K562 (cell line): ENCODE measurements around the gene CAPN2. TPM values are rescaled to one million over a fixed set of nuclear protein-coding genes. Genes with fewer than 3 reads are reported as not detected.

ENCODE experiments used
- CCNT2 ChIP-seq: IDR thresholded peaks from 2 replicates; pipeline ENCODE4 v1.6.1; 2011; ENCODE audit warnings: borderline replicate concordance, low read depth, mild to moderate bottlenecking, moderate library complexity, mixed read lengths, low read length; ENCODE audit not compliant: insufficient read length; ENCODE audit errors: extremely low read depth
- PHF20 ChIP-seq: fragments of 450-650 bp; IDR thresholded peaks from 2 replicates; pipeline ENCODE4 v1.6.1; 2018; ENCODE audit not compliant: partially characterized antibody
- POLR2H ChIP-seq: IDR thresholded peaks from 2 replicates; pipeline ENCODE4 v1.6.1; 2016; ENCODE audit warnings: missing genetic modification characterization, low read depth, mild to moderate bottlenecking, control low read depth, missing compliant biosample characterization, moderate library complexity
- ZNF354B ChIP-seq: fragments of 250-450 bp; sonication (Bioruptor Pico); IDR thresholded peaks from 2 replicates; pipeline ENCODE4 v1.4.0; 2020
- polyA plus RNA-seq, 8 experiments: library from polyadenylated mRNA; depleted of rRNA in 4 of 8; stranded (reverse) in 5 of 8; unstranded in 3 of 8; fragments of >200 nt; fragmentation: Nextera tagmentation in 2 of 8; fragmentation: Illumina TruSeq in 1 of 8; extraction: Ambion mirVana in 2 of 8; extraction: Trizol in 1 of 8; gene quantifications; 2 replicates each; pipeline versions ENCODE4 v1.2.1 to v1.2.3, GENCODE V29; 2011 to 2014; ENCODE audit warnings: inconsistent platforms in 1 of 8, missing spikeins in 1 of 8
- total RNA-seq, 7 experiments: library from RNA; depleted of rRNA in 6 of 7; stranded (reverse); fragments of >200 nt in 6 of 7; fragmentation: Illumina TruSeq in 2 of 7; extraction: Trizol in 2 of 7; gene quantifications; 2 replicates each; pipeline versions ENCODE4 v1.2.1 to v1.2.3, GENCODE V29; 2011 to 2021; ENCODE audit warnings: low replicate concordance in 1 of 7
- TF ChIP-seq, protein P1 (sequence below), 2 experiments: fragments of 450-650 bp; formaldehyde crosslinking in 1 of 2; IDR thresholded peaks; 2 replicates each; pipeline versions ENCODE4 v1.4.0 to v1.6.1; 2014 to 2020; ENCODE audit warnings: mild to moderate bottlenecking in 2 of 2, borderline replicate concordance in 1 of 2, low read depth in 1 of 2
- TF ChIP-seq, protein P2 (sequence below), 2 experiments: fragments of 450-650 bp; IDR thresholded peaks; 2 replicates each; pipeline ENCODE4 v1.6.1; 2016; ENCODE audit warnings: mild to moderate bottlenecking in 2 of 2, borderline replicate concordance in 1 of 2, low read depth in 1 of 2, moderate library complexity in 1 of 2
- TF ChIP-seq, protein P3 (sequence below), 2 experiments: fragments of 450-650 bp; IDR thresholded peaks; 2 replicates each; pipeline ENCODE4 v1.6.1; 2016

The CAPN2 gene
- total and polyA plus RNA-seq, 9 of the 15 experiments (the other 6 are each of a cell fraction or from before 2014, with no cell fraction given): 24.6 to 157 (median 101) TPM

DNA sequence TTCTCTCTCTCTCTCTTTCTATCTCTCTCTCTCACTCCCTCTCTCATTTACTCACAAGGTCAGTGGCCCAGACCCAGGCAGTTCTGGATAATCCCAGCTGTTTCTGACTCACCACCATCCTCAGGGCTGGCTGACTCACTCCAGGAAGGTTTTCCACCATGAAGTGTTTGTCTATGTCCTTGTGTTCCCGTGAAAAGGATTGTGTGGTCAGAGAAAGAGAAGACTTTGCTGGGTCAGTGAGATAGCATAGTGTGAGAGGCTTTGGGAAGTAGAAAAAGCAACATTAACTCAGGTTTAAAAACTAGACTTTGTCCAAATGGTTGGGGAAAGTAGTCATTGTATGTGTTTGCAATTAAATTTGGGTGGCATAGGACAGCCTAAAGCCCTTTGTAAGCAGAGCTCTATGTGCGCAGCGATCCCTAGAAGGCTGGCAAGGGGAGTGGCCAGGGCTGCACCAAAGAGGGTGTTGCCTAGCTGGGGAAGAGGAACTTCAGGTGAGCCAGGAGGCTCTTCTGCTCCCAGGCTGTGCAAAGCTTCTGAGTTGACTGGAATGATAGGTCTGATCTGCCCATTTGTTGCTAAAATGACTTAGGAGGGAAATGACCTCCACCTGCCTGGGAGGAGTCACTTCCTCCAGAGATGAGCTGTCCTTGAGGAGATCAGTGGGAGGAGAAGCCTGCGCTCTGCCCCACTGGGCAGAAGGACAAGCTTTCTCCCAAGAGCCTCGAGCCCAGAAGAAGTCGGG is 4.9 kb upstream of the CAPN2 start (continued):
- TF ChIP-seq, protein P1, sequence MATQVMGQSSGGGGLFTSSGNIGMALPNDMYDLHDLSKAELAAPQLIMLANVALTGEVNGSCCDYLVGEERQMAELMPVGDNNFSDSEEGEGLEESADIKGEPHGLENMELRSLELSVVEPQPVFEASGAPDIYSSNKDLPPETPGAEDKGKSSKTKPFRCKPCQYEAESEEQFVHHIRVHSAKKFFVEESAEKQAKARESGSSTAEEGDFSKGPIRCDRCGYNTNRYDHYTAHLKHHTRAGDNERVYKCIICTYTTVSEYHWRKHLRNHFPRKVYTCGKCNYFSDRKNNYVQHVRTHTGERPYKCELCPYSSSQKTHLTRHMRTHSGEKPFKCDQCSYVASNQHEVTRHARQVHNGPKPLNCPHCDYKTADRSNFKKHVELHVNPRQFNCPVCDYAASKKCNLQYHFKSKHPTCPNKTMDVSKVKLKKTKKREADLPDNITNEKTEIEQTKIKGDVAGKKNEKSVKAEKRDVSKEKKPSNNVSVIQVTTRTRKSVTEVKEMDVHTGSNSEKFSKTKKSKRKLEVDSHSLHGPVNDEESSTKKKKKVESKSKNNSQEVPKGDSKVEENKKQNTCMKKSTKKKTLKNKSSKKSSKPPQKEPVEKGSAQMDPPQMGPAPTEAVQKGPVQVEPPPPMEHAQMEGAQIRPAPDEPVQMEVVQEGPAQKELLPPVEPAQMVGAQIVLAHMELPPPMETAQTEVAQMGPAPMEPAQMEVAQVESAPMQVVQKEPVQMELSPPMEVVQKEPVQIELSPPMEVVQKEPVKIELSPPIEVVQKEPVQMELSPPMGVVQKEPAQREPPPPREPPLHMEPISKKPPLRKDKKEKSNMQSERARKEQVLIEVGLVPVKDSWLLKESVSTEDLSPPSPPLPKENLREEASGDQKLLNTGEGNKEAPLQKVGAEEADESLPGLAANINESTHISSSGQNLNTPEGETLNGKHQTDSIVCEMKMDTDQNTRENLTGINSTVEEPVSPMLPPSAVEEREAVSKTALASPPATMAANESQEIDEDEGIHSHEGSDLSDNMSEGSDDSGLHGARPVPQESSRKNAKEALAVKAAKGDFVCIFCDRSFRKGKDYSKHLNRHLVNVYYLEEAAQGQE (IDR thresholded peaks at IDR 0.05; ENCODE audit: borderline replicate concordance): peak; percentile 90
- TF ChIP-seq, protein P1 (CRISPR knock-in tag; IDR thresholded peaks at IDR 0.05; ENCODE audit: low read depth): no peak
- TF ChIP-seq PHF20 (peak; percentile 36), ZNF354B (CRISPR knock-in tag) (no peak), POLR2H (tag) (no peak), CCNT2 (peak; percentile 68)
- TF ChIP-seq, protein P2, sequence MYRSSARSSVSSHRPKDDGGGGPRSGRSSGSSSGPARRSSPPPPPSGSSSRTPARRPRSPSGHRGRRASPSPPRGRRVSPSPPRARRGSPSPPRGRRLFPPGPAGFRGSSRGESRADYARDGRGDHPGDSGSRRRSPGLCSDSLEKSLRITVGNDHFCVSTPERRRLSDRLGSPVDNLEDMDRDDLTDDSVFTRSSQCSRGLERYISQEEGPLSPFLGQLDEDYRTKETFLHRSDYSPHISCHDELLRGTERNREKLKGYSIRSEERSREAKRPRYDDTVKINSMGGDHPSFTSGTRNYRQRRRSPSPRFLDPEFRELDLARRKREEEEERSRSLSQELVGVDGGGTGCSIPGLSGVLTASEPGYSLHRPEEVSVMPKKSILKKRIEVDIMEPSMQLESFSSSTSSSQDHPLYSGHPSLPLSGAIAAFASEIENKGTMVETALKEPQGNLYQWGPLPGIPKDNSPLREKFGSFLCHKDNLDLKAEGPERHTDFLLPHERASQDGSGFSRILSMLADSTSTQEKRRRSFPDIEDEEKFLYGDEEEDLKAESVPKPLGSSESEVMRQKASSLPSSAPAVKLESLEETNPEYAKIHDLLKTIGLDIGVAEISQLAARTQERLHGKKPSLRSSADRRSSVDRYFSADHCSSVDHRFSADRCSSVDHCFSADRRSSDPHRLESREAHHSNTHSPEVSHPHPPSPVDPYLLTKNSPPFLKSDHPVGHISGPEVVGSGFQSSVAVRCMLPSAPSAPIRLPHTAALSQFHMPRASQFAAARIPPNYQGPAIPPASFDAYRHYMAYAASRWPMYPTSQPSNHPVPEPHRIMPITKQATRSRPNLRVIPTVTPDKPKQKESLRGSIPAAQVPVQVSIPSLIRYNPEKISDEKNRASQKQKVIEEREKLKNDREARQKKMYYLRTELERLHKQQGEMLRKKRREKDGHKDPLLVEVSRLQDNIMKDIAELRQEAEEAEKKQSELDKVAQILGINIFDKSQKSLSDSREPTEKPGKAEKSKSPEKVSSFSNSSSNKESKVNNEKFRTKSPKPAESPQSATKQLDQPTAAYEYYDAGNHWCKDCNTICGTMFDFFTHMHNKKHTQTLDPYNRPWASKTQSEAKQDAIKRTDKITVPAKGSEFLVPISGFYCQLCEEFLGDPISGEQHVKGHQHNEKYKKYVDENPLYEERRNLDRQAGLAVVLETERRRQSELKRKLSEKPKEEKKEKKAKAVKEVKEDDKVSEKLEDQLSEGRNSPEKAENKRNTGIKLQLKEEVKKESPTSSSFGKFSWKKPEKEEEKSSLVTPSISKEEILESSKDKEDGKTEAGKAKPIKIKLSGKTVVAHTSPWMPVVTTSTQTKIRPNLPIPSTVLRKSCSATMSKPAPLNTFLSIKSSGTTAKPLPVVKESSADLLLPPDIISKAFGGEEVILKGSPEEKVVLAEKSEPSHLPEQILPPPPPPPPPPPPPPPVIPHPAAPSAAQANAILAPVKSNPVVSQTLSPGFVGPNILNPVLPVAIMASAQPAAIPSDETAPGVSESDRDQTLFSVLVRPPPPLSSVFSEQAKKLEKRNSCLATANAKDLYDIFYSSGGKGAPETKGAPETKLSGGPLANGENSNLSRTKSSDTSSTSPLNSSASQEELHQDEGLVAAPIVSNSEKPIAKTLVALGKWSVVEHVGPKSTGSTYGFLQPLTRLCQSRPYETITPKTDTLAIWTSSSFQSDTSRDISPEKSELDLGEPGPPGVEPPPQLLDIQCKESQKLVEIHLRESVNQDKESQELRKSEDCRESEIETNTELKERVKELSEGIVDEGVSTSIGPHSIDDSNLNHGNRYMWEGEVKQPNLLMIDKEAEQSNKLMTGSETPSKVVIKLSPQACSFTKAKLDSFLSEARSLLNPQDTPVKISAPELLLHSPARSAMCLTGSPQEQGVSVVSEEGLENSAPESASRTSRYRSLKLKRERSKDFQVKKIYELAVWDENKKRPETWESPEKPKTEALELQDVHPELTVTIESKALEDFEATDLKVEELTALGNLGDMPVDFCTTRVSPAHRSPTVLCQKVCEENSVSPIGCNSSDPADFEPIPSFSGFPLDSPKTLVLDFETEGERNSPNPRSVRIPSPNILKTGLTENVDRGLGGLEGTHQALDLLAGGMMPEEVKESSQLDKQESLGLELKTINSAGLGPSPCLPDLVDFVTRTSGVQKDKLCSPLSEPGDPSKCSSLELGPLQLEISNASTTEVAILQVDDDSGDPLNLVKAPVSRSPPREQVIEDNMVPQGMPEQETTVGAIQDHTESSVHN (IDR thresholded peaks at IDR 0.05; ENCODE audit: borderline replicate concordance in 1 of 2, low read depth in 1 of 2): peak in 1 of 2 experiments; percentile 95; a peak in 2 of 4 replicates
- TF ChIP-seq, protein P3, sequence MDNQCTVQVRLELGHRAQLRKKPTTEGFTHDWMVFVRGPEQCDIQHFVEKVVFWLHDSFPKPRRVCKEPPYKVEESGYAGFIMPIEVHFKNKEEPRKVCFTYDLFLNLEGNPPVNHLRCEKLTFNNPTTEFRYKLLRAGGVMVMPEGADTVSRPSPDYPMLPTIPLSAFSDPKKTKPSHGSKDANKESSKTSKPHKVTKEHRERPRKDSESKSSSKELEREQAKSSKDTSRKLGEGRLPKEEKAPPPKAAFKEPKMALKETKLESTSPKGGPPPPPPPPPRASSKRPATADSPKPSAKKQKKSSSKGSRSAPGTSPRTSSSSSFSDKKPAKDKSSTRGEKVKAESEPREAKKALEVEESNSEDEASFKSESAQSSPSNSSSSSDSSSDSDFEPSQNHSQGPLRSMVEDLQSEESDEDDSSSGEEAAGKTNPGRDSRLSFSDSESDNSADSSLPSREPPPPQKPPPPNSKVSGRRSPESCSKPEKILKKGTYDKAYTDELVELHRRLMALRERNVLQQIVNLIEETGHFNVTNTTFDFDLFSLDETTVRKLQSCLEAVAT (IDR thresholded peaks at IDR 0.05): peak; percentile 66 to 79; a peak in 3 of 4 replicates
